HCT116 (cell line): ENCODE results near the gene CAMP. TPM values are rescaled to one million over a fixed set of nuclear protein-coding genes. Genes with fewer than 3 reads are reported as not detected.
A peak's percentile ranks its signal among the peaks of the same experiment; 100 is the strongest.

Experiments
- ATAC-seq: fragments of 200-7000 bp; cut with Tn5 transposase; 2 replicates; pipeline ENCODE4 v1.9.1; 2020; ENCODE audit warnings: mild to moderate bottlenecking, moderate library complexity
- BruUV-seq: library from RNA; stranded (reverse); fragments of 400-500 nt; replicated peaks from 2 replicates; lab custom pipeline; 2021; lab: Mats Ljungman, UMichigan
- CTCF ChIA-PET: fragments of 300-600 bp; sonication (Branson Sonifier 250); formaldehyde crosslinking; loops from one replicate; lab custom pipeline; 2021; ENCODE audit warnings: antibody characterized with exemption; lab: Charles Lee
- POLR2A ChIA-PET: fragments of 300-600, 350-600 bp; sonication (Branson Sonifier 250); formaldehyde crosslinking; loops from one replicate; lab custom pipeline; 2021; ENCODE audit warnings: antibody characterized with exemption; lab: Charles Lee
- RAD21 ChIA-PET, 2 experiments: fragments of 300-600 bp; sonication (Branson Sonifier 250); formaldehyde crosslinking; loops; one replicate each; lab custom pipeline; 2023; ENCODE audit warnings: low total read pairs in 2 of 2; ENCODE audit not compliant: uncharacterized antibody in 2 of 2, unreplicated experiment in 2 of 2, low non-redundant PET in 1 of 2; lab: Charles Lee
- DNase-seq: peaks from one replicate; pipeline ENCODE4 v3.0.0-alpha.2; 2010; ENCODE audit warnings: low read depth, low spot score
- H2AFZ ChIP-seq: fragments of 200-600 bp; shearing (Covaris generic), sonication (generic); 2 replicates; pipeline ENCODE4 v1.6.1; 2017; ENCODE audit warnings: low read depth, mixed run types, mixed read lengths, antibody characterized with exemption, low read length; ENCODE audit not compliant: poor library complexity, severe bottlenecking
- H3K27ac ChIP-seq: 2 replicates; pipeline ENCODE4 v1.5.1; 2012; ENCODE audit warnings: low read depth, low read length
- H3K27me3 ChIP-seq: fragments of 200-600 bp; sonication (generic); 2 replicates; pipeline ENCODE4 v1.6.1; 2016; ENCODE audit warnings: mixed run types, low read length, mixed read lengths; ENCODE audit not compliant: insufficient read depth
- H3K36me3 ChIP-seq, 2 experiments: fragments of 200-500 bp in 1 of 2; fragments of 200-600 bp in 1 of 2; sonication (Bioruptor generic) in 1 of 2; sonication (generic) in 1 of 2; 2 replicates each; pipeline versions ENCODE4 v1.5.1 to v1.6.1; 2014 to 2016; ENCODE audit warnings: low read length in 2 of 2, inconsistent platforms in 1 of 2, mixed read lengths in 1 of 2, mixed run types in 1 of 2; ENCODE audit not compliant: insufficient read depth in 2 of 2, control insufficient read depth in 1 of 2
- H3K4me1 ChIP-seq, 2 experiments: fragments of 200-600 bp in 1 of 2; sonication (generic) in 1 of 2; 2 replicates each; pipeline versions ENCODE4 v1.5.1 to v1.6.1; 2012 to 2017; ENCODE audit warnings: low read length in 2 of 2, inconsistent platforms in 1 of 2, mild to moderate bottlenecking in 1 of 2, mixed read lengths in 1 of 2, mixed run types in 1 of 2, moderate library complexity in 1 of 2; ENCODE audit not compliant: insufficient read depth in 2 of 2, control insufficient read depth in 1 of 2
- H3K4me2 ChIP-seq: fragments of 200-600 bp; sonication (generic); 2 replicates; pipeline ENCODE4 v1.6.1; 2017; ENCODE audit warnings: mixed run types, low read length, mixed read lengths
- H3K4me3 ChIP-seq, 2 experiments: fragments of 200-600 bp in 1 of 2; sonication (generic) in 1 of 2; replicated peaks in 1 of 2; 2 replicates each; pipeline ENCODE4 v1.5.1; 2011 to 2016; ENCODE audit warnings: low read length in 2 of 2, control low read depth in 1 of 2, low read depth in 1 of 2, mild to moderate bottlenecking in 1 of 2, mixed read lengths in 1 of 2, mixed run types in 1 of 2
- H3K79me2 ChIP-seq: fragments of 200-600 bp; sonication (generic); 2 replicates; pipeline ENCODE4 v1.6.1; 2017; ENCODE audit warnings: mild to moderate bottlenecking, mixed run types, low read length, moderate library complexity, mixed read lengths; ENCODE audit not compliant: insufficient read depth
- H3K9ac ChIP-seq: fragments of 200-600 bp; sonication (generic); 2 replicates; pipeline ENCODE4 v1.6.1; 2016; ENCODE audit warnings: low read length, mixed read lengths
- H3K9me2 ChIP-seq: fragments of 200-600 bp; sonication (generic), shearing (Covaris generic); 2 replicates; pipeline ENCODE4 v1.6.1; 2017; ENCODE audit warnings: mixed run types, mild to moderate bottlenecking, moderate library complexity; ENCODE audit not compliant: insufficient read depth
- H3K9me3 ChIP-seq, 2 experiments: fragments of 200-500 bp in 1 of 2; fragments of 200-600 bp in 1 of 2; sonication (Bioruptor generic) in 1 of 2; sonication (generic) in 1 of 2; 2 replicates each; pipeline ENCODE4 v1.6.1; 2014 to 2017; ENCODE audit warnings: low read length in 2 of 2, mixed read lengths in 2 of 2, inconsistent platforms in 1 of 2, low read depth in 1 of 2, mild to moderate bottlenecking in 1 of 2, mixed run types in 1 of 2, moderate library complexity in 1 of 2; ENCODE audit not compliant: control insufficient read depth in 1 of 2, insufficient read depth in 1 of 2
- H4K20me1 ChIP-seq: fragments of 200-600 bp; sonication (generic), shearing (Covaris generic); 2 replicates; pipeline ENCODE4 v1.6.1; 2017; ENCODE audit warnings: mixed run types, mild to moderate bottlenecking, moderate library complexity; ENCODE audit not compliant: insufficient read depth
- ATF3 ChIP-seq: IDR thresholded peaks from 2 replicates; pipeline ENCODE4 v1.6.1; 2012
- CTCF ChIP-seq, 3 experiments: fragments of 200-600 bp in 1 of 3; sonication (generic) in 1 of 3; IDR thresholded peaks in 2 of 3; conservative IDR thresholded peaks in 1 of 3; 2 replicates each; pipeline ENCODE4 v1.5.1; 2012 to 2017; ENCODE audit warnings: low read depth in 2 of 3, low read length in 2 of 3, antibody characterized with exemption in 1 of 3, borderline replicate concordance in 1 of 3, control low read depth in 1 of 3, mild to moderate bottlenecking in 1 of 3, mixed read lengths in 1 of 3, mixed run types in 1 of 3, moderate library complexity in 1 of 3; ENCODE audit not compliant: insufficient read depth in 1 of 3
- EGR1 ChIP-seq: IDR thresholded peaks from 2 replicates; pipeline ENCODE4 v1.6.1; 2012; ENCODE audit warnings: low read depth
- ELF1 ChIP-seq: IDR thresholded peaks from 2 replicates; pipeline ENCODE4 v1.6.1; 2012; ENCODE audit warnings: low read depth, borderline replicate concordance
- EZH2 ChIP-seq: fragments of 200-600 bp; sonication (generic); IDR thresholded peaks from 2 replicates; pipeline ENCODE4 v1.6.1; 2017; ENCODE audit warnings: antibody characterized with exemption, mixed run types
- EZH2phosphoT487 ChIP-seq: fragments of 200-600 bp; IDR thresholded peaks from 2 replicates; pipeline ENCODE4 v1.6.1; 2018; ENCODE audit warnings: antibody characterized with exemption, borderline replicate concordance
- RAD21 ChIP-seq: IDR thresholded peaks from 2 replicates; pipeline ENCODE4 v1.6.1; 2012; ENCODE audit warnings: low read depth, mild to moderate bottlenecking
- REST ChIP-seq: IDR thresholded peaks from 2 replicates; pipeline ENCODE4 v1.6.1; 2012; ENCODE audit warnings: low read depth
- SRF ChIP-seq: IDR thresholded peaks from 2 replicates; pipeline ENCODE4 v1.6.1; 2012; ENCODE audit warnings: low read depth
- YY1 ChIP-seq: IDR thresholded peaks from 2 replicates; pipeline ENCODE4 v1.6.1; 2011; ENCODE audit warnings: low read length, low read depth, moderate library complexity, mild to moderate bottlenecking; ENCODE audit not compliant: insufficient replicate concordance; ENCODE audit errors: extremely low read depth
- ZFX ChIP-seq: fragments of 450-650 bp; IDR thresholded peaks from 2 replicates; pipeline ENCODE4 v1.6.1; 2017
- intact Hi-C: fragments of 100-400 bp; cut with micrococcal nuclease; formaldehyde crosslinking; loops from 2 replicates; pipeline ENCODE4 v1.10.0; 2022
- total RNA-seq: library from RNA; stranded (reverse); gene quantifications from one replicate; pipeline ENCODE4 v1.2.1, GENCODE V29; 2021; ENCODE audit not compliant: unreplicated experiment

CAMP gene
- total RNA-seq, 1 experiment from 2014 or later = not detected

- Histone ChIP-seq H4K20me1 (no peaks in the 10 kb centered on the region), H3K9me2 (no peaks in the 10 kb centered on the region), H3K4me1 (peaks cover 0 to 6% of the 10 kb centered on the region in 2 experiments; a peak in 1 of 4 replicates), H3K4me3 (no peak overlapping the region), H3K79me2 (no peaks in the 10 kb centered on the region), H3K9ac (no peak overlapping the region), H3K36me3 (peaks cover 8 to 22% of the 10 kb centered on the region in 2 experiments; a peak in 3 of 4 replicates), H3K9me3 (no peaks in the 10 kb centered on the region), H2AFZ (no peak overlapping the region), H3K27ac (no peak overlapping the region), H3K4me2 (no peak overlapping the region), H3K27me3 (no peaks in the 10 kb centered on the region)
- BruUV-seq = TSS peak; percentile 38
- ChIA-PET RAD21 (no interaction called here), POLR2A (no interaction called here), CTCF (interaction anchor here (1.4 kb wide), 1 partner anchor 168 kb away, joined by 4 read pairs; no protein-coding TSS in a partner anchor)
- ATAC-seq = no peak
- TF ChIP-seq EGR1 (no peak), ELF1 (no peak), ATF3 (no peak), SRF (no peak), EZH2 (no peak)
- no peak for DNase-seq
- intact Hi-C loops = no loop called here
These were observed 45.2 kb downstream of the CAMP start for GRCh38 chr3:48268381-48268935.

- no peaks in the 10 kb centered on the region for H3K79me2 ChIP-seq
- H3K9ac ChIP-seq = no peak overlapping the region
- H3K36me3 ChIP-seq = peaks cover 8 to 22% of the 10 kb centered on the region in 2 experiments; a peak in 3 of 4 replicates
- no peak overlapping the region for H3K27ac ChIP-seq
- no peak overlapping the region for H3K4me2 ChIP-seq
- ChIA-PET RAD21 (no interaction called here), POLR2A (no interaction called here), CTCF (interaction anchor here (1.3 to 1.4 kb wide), 2 partner anchors 167 kb away, joined by 4 to 8 read pairs; no protein-coding TSS in a partner anchor)
- H4K20me1 ChIP-seq = no peaks in the 10 kb centered on the region
- peaks cover 0 to 6% of the 10 kb centered on the region in 2 experiments; a peak in 1 of 4 replicates for H3K4me1 ChIP-seq
- ATAC-seq (no peak), DNase-seq (no peak)
- no peak overlapping the region for H2AFZ ChIP-seq
- H3K9me3 ChIP-seq = no peaks in the 10 kb centered on the region
- intact Hi-C loops = no loop called here
- H3K4me3 ChIP-seq = no peak overlapping the region
- no TSS peak for BruUV-seq
- no peaks in the 10 kb centered on the region for H3K9me2 ChIP-seq
- no peaks in the 10 kb centered on the region for H3K27me3 ChIP-seq
- TF ChIP-seq YY1 = no peak
- no peak for TF ChIP-seq EGR1
- TF ChIP-seq SRF = no peak
- TF ChIP-seq REST = no peak
- no peak for TF ChIP-seq EZH2phosphoT487
- no peak for TF ChIP-seq ZFX
- TF ChIP-seq CTCF (IDR thresholded peaks at IDR 0.05 in 2 of 3, conservative IDR thresholded peaks at IDR 0.05 in 1 of 3; ENCODE audit: borderline replicate concordance in 1 of 3, insufficient read depth in 1 of 3, low read depth in 2 of 3, low read length in 2 of 3) = no peak
- TF ChIP-seq RAD21 = no peak
- no peak for TF ChIP-seq ELF1
- no peak for TF ChIP-seq ATF3
These were observed 45.8 kb downstream of the CAMP start for GRCh38 chr3:48268936-48269561.
